ENCODE results near the gene GORASP1.
A peak's percentile ranks its signal among the peaks of the same experiment; 100 is the strongest.

The GORASP1 gene

DNA sequence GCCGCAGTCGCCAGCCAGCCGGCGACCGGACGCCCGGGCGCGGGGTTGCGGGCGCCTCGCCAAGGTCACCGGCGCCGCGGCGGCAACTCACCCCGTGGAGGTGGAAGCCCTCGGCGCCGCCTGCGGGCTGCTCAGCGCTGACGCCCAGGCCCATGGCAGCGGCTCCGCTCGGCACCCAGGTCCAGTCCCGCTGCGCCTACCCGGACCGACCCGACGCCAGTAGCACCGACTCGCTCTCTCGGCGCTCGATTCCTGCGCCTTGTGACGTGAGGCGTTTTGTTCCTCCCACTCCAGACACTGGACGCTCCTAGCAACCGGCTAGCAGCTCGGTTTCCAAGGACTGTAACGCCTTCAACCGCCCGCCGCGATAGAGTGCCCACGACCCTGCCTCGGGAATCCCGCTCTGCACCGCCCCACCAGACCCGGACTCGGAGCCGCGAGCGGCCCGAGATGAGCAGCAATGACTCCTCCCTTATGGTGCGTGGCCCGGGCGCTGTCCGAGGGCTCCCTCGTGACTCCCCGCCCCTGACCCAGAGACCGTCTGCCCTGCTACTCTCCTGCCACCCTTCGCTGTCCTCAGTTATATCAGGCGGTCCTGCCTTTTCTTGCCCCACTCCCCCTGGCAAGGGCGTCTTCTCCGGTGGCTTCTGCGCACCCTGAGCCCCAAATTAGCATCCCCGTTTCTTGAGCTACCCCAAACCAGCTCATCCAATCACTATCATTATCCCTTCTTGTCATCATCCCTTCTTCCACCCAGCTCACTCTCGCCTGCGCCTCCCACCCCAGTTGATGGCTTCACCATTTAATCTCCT lies at the start of gene GORASP1, which contains the start of gene TTC21A:
Gene GORASP1 (minus strand): TSS at position 240 of the 812 bp plus-strand sequence. CDS start 86 bp downstream, at position 154.
Gene TTC21A (plus strand): TSS at position 293 of the 812 bp plus-strand sequence. CDS start 158 bp downstream, at position 451.
- peak; percentile 51 for ATAC-seq
- peak; percentile 69 for DNase-seq

DNA sequence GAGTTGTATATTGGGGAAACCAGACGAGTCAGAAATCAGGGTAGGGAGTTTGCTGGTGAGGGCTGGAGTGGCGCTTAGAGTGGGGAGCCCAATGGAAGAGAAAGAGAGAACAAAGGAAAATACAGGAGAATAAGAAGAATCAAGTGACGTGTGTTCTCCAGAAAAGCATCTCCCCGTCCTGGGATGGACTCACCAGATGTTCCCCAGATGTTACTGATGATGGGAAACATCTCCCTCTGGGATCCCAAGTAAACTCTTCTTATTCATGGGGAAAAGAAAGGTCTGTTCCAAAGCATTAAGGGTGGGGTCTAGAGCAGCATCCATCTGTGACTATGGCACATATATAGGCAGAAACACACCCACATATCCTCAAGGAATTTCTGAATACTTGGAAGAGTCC lies 49.0 kb upstream of the GORASP1 start:
- no peak for DNase-seq
- ATAC-seq: no peak

DNA sequence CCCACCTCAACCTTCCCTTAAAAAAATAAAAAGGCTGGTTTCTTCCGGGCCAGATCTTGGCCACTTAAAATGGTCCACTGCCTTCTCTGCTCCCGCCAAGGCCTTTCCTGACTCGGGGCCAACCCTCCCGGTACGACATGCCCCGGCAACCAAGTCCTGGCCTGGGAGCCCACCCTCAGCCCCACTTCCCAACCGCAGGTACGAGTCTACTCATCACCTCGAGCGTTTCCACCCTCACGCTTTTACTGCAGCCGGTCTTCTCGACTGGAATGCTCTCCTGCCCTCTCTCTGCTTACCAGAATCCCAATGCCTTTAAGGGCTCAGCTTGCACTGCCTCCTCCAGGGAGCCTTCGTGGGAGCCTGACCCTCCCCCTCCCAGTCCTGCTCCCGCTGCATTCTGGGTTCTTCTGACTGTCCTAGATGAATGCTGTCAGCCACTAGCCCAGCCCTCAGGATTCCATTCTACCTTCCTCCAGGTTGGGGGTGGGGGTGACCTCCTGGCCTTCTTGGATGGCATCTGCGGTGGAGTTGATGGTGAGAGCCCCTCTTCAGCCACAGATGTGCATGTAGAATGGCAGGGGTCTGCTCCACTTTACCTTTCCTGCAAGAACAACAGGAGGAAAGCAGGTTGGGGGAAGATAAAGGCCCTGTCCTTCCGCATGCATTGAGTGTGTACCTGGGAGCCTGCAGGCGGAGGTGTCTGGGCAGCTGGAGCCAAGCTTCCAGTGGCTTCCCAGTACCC lies 47.0 kb upstream of the GORASP1 start:
- ATAC-seq: no peak
- no peak for DNase-seq

DNA sequence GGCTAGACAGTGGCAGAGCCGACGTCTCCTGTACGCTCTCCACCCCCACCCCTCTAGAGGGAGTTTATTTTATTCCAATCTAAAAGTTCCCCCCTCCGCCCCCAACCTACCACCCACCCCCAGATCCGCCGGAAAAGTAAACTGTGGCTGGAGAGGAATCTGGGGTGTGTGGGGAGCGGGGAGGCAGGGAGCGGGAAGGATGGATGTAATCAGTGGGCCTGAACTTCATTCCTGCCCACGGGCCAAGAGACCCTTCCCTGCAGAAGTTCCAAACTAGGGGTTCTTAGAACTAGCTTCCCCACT lies 46.5 kb upstream of the GORASP1 start:
- ATAC-seq (no peak), DNase-seq (no peak)

DNA sequence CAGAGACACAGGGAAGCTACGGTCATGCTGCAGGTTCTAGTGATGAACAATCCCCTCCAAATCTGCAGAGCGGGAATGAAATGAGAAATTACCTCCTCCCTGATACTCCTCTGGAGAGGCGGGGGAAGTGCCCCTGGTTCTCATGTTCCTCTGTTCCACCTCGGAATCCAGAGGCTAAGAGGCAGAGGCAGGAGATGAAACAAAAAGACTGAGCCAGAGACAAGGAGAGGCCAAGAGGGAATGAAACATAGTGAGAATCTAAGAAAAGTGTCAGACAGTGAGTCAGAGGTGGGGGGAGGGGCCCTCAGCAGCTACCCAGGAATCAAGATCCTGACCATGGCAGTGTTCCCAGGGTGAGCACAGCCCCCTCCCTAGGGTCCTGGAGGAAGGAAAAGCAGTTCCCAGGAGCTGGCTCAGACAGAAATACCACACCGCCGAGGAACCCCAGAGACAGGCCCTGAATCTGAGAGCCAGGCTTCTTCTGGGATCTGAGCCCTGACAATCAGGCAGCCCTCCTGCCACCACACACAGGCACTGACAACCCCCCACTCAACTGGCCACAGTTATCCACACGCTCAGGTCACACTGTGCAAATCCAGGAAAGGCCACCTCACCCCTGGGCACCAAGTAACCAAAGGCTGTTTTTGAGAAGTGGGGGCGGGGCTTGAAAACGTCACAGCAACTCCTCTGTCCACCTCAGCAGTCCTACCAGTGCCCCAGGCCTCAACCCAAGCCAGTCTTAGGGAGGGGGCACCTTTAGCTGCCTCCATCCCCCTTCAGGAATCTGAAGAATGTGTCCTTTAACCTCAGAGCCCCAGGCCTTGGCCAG lies 43.6 kb upstream of the GORASP1 start:
- DNase-seq (peak; percentile 78), ATAC-seq (no peak)

DNA sequence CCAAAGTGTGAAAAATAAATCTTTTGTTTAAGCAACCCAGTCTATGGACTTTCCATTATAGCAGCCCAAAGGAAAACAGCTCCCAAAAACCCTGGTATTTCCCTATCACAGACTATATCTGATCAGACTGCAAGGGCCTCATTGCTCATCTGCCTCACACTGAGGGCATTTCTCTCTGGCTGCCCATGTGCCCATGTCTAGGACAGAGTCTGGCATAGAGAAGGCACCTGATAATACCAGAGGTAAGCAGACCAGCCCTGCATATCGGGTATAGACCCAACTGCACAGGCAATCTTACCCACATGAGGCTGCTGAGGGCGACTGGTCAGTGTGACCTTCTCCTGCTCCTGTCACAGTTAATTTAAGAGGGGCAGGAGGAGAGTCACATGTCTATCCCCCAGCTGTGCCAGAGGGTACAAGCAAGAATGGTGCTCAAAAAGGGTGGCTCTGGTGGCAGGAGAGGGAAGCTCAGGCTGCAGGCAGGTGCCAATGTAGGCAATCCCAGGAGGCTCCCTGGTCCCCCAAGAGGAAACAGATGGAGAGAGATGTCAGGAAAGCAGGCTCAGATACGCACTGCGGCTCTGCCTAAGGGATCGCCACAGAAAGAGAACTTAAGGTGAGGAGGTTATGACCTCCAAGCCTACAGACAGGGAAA lies 42.8 kb upstream of the GORASP1 start:
- DNase-seq: no peak
- no peak for ATAC-seq

DNA sequence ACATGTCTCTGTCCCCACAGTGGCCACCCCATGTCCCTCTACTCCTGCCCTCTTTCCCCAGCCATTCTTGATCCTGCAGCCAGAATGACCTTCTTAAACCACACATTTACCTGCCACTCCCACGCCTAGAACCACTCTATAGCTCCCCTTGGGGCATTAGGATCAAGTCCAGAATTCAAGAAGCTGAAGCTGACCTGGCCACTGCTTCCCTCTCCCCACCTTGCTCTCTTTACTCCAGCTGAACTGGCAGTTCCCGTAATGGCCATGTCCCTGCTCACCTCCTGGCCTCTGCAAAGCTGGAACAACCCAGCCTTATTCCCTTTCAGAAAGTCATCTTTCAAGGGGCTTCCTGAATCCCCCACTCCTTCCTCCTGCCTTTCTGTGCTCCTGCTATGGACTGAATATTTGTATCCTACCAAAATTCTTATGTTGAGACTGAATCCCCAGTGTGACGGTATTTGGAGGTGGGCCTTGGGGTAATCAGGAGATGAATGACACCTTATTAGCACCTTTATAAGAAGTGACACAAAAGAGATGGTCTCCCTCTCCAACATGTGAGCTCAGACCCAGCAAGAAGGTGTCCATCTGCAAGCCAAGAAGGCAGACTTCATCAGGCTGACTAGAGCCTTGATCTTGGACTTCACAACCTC lies 42.2 kb upstream of the GORASP1 start:
- ATAC-seq: no peak
- DNase-seq: no peak

DNA sequence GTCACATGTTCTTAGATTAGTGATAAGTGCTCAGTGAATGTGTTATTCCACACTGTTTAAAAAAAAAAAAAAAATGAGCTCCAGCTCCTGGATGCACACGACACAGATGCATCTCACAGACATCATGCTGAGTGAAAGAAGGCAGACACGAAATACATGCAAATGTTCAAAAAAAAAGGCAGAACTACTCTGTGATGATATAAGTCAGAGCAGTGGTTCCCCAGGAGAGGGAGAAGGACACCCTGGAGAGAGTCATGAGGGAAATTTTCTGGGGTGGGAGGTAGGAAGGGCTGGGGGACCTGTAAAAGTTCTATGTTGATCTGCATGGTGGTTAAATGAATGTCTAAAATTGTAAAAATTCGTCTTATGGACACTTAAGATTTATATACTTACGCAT lies 41.6 kb upstream of the GORASP1 start:
- ATAC-seq (no peak), DNase-seq (no peak)

DNA sequence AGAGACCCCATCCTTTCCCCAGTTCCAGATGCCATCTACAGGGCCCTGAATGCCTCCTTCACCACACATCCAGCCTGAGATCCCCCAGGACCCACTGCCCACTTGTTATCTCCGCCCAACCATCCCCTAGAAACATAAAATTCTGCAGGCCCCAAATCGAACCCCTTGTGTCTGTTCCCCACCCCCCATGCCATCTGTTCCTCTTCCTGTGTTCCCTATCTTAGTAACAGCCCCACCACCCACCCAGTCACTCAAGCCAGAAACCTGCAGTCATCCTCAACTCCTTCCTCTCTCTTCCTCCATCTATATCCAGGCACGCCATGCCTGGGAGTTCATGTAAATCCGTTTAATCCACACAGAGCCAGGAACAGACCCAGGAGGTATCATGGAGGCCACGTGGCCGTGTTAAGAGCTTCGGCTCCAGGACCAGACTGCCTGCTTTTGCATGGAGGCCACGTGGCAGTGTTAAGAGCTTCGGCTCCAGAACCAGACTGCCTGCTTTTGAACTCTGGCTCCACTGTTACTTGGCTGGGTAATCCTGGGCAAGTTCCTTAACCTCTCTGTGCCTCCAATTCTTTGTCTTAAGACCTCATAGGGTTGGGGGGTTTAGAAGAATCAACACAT lies 41.1 kb upstream of the GORASP1 start:
- no peak for ATAC-seq
- no peak for DNase-seq

DNA sequence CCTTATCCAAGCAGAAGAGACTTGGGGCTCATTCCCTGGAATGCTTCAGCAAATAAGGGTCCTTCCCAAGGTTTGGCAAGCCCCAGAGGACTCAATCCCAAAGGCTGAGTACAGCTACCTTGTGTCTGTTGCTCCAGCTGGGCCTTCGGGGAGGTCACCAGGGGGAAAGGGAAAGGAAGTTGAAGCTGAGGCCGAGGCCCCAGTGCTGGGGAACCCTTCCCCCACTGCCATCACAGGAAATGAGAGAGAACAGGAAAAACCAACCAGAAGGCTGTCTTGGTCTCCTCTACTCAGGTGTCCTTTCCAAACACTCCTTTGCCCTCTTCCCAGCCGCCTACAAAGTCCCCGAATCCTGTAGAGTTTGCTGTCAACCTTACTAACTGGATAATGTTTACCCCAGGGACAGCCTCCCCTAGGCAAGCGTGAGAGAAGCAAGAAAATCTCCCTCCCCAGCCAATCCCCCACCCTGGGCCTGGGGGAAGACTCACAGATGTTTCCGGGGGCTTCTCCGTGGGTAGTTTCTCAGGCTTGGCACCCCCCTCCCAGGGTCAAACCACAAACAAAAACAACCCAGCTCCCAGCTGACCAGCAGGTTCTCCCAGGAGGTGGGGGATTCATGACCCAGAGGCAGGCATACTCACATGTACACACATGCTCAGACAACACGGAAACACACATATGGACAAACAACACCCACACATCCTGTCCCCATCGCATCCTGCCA lies 40.4 kb upstream of the GORASP1 start:
- DNase-seq (peak; percentile 55), ATAC-seq (no peak)

DNA sequence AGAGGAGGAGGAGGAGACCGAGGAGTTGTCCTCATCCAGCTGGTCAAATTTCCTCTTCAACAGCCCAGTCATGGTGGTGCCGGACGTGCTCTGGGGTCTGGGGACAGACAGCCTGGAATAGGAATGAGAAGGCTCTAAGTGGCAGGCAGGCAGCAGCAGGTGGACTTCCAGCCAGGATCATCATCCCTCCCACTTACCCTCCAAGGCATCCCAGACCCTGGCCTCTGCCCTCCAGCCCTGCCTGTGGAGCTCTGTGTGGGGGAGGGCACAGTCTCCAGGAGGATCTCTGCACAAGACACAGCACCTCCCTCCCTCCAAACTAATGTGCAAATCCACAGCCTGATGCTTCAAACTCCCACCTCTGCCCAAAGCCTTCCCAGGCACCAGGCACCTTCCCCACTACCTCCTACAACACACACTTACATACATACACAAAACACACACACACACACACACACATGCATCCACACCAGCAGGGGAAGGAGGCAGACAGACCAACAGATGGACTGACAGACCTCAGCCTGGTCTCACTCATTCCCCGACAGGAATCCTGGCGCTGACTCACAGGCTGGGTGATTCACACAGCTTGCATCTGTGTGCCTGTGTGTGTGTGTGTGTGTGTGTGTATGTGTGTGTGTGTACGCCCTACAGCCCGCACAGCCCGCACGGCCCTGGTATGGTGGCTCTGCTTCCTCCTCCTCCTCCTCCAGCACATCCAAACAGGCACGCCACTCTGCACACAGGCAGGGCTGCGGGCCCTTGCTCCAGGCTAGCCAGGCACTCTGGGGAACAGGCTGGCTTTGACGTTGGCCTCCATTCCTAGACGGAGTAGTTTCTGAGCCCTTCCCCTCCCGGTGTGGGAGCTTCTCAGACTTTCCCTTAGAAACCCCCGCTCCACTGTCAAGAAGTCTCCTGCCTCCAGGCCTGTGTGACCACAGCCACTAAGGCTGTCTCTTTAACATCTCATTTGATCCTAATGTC lies 39.5 kb upstream of the GORASP1 start:
- ATAC-seq (peak; percentile 71), DNase-seq (peak; percentile 77)

DNA sequence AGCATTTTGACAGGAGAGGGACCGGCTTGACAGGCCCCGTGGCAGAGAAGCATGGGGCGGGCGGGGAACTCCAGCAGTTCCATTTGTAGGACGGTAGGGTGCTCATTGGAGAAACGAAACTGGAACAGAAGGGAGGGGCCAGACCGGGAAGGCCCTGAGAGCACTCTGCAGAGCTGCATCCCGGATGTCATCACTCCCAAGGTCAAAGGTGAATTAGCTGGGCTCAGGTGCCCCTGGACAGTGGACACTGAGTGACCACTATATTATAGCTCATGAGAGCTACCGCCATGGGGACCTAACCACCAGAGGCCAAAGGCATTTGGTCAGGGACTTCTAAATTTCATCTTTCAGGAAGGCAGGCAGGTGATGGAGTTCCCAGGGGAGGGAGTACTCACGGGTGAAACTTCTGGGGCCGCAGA lies 38.7 kb upstream of the GORASP1 start:
- DNase-seq (no peak), ATAC-seq (no peak)

DNA sequence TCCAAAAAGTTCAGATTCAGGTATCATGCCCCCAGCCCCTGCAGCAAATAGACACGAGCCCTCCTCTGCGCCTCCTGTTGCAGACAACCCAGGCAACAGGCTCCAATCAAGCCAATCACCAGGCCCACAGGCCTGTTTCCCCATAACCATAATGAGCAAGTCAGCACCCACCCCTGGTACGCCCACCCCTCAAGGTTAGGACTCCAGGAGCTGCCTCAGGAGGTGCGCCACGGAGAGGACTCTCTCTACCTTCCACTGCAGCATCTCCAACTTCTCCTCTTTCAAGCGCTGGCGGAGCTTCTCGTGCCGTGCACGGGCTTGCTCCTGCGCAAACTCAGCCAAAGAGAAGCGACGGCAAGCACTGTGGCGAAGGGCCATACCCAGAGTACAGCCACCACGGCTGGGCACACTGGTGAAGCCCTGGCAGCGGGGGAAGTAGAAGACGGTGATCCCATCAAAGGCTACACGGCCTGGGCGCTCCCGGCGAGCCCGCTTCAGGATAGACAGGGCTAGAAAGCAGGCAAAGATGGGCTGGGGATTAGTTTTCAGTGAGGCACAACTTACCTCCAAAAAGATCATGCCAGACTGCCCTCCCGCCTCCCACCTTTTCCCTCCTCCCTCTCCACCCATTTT lies 37.4 kb upstream of the GORASP1 start:
- DNase-seq (no peak), ATAC-seq (no peak)

DNA sequence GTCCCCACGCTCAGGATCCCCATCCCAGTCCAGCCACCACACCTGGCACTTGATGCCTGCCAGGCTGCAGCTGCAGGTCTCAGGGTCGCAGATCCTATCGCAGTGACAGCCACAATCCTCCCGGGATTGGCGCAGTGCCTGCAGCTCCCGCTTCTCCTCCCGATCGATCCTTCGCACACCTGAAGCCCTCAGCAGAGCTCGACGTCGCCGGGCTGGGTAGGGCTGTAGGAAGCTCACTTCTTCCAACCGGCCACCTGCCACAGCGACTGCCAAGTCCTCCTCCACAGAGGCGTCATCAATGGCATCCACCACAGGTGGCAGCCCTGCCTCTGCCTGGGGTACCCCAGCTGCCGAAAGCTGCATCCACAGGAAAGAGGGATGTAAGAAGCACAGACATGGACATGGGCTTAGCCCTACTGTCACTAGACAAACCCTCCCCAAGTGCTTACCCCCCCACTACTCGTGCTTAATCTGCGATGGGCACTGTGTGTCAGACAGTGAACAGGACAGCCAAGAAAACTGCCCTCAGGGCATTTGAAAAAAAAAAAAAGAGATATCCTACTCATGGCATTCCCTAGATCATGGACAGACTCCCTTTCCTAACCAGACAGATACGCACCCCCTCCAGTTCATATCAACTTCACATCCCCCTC lies 36.8 kb upstream of the GORASP1 start:
- no peak for ATAC-seq
- no peak for DNase-seq

DNA sequence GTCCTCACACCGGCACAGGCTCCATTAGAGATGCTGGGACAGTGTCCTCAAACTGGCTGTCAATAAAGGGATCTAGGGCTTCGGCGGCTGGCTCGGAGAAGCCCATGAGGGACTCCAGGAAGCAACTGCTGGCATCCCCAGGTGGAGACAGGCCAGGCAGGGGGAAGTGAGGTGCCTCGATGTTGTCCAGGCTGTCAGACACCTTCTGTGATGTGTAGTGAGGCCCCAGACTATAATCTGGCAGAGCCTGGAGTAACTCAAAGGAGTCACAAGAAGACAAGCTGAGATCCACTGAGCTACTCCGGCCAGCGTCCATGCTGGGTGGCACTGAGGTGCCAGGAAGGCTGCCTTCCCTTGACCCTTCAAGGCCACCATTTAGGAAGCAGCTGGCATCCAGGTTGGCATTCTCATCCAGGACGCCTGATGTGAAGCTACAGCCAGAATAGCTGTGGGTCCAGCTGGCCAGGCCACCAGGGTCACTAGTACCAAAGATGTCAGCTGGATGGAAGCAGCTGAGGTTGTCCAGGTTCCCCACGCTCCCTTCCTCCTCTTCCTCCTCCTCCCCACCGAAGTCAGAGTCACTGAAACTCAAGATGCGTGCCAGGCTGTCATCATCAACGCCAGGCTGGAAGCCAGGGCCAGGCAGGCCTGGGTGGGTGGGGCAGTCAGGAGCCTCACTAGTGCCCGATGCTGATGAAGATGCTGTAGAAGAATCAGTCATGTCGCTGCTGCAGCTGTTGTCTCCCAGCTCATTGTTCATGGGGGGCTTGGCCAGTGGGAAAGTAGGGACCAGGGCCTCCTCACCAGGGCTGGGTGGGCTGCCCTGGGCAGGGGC lies 35.8 kb upstream of the GORASP1 start:
- DNase-seq: no peak
- no peak for ATAC-seq

DNA sequence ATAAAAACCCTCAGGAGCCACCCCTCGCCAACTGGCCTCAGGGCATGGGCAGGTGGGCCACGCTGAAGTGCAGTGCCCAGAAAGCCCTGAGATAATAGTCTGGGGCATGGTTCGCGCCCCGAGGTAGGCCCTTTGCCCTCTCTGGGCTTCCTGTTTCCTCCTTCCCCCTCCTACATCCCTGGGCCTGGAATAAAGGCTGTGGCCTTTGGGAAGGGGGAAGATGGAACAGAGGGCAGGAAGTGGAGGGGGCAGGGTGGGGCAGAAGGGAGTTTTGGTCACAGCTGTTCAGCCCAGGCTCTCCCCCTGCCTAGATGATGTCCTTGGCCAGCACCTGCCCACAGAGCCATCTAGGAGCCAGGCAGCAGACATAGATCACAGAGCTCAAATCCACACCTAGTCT lies 34.6 kb upstream of the GORASP1 start:
- ATAC-seq (no peak), DNase-seq (no peak)
